ENCODE results near the gene IYD.
"Not testable (repeated sequence)": the region's sequence is repeated elsewhere in the genome, so short reads cannot be mapped to it uniquely, and the experiment has no call there.

The IYD gene

GRCh38 chr6:150435832-150436231 is 67.0 kb downstream of the IYD start:
- DNase-seq, result no peak

GRCh38 chr6:150439373-150439772 is 70.6 kb downstream of the IYD start:
- no peak for DNase-seq

- DNase-seq, result no peak
Measured at GRCh38 chr6:150443621-150444020, 74.8 kb downstream of the IYD start.

DNA sequence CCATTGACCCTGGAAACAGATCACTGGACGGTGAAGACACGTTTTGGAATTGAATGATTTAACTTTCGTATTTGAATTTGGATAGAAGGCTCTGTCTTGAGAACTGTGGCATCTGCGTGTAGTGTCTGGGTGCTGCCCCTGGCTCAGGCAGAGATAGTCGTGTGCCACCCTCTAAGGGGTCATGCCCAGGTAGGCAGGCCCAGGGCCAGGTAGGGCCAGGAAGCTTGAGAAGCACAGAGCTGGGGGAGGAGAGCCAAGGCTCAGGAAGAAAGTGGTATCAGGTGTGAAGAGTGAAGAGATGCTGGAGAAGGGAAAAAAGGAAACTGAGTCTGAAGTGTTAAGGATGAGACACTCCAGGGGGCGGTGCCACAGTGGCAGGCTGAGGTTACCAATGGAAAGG is 75.5 kb downstream of the IYD start:
- no peak for DNase-seq

- DNase-seq, result no peak
Measured at GRCh38 chr6:150445486-150445885, 76.7 kb downstream of the IYD start.

DNA sequence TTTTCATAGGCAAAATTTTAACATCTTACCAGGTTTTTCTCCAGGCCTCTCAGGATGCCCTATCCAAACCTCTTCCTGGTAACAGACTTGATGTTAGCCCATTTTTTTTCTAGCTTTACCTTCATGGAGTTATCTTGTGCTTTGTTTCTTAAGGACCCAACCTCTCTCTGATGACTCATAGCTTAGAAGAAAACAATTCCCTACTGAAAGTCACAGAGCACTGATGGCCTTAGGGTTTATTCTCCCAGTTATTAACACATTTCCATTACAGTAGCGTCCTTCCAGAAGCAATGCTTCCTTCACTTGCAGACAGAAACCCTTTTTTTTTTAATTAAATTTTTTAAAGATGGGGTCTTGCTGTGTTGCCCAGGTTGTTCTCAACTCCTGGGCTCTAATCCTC is 79.4 kb downstream of the IYD start:
- no peak for DNase-seq

GRCh38 chr6:150449055-150449454 is 80.2 kb downstream of the IYD start:
- DNase-seq, result not testable (repeated sequence)

DNA sequence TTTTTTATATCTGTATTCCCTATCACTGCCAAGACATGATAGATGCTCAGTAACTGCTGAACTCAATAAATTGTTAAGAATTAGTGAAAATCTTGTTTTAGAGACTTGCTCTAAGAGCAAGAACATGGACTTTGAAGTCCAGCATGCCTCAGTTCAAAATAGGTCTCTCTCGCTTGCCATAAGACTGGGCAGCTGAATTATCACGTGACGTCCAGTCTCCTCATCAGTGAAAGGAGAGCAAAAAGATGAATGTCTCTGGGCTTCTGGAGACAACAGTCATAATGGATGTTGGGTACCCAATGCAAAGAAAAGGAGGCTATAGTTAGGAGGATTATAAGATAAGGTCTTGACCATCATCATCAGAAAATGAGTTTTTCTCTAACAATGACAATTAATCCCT is 82.1 kb downstream of the IYD start:
- DNase-seq, result no peak

DNA sequence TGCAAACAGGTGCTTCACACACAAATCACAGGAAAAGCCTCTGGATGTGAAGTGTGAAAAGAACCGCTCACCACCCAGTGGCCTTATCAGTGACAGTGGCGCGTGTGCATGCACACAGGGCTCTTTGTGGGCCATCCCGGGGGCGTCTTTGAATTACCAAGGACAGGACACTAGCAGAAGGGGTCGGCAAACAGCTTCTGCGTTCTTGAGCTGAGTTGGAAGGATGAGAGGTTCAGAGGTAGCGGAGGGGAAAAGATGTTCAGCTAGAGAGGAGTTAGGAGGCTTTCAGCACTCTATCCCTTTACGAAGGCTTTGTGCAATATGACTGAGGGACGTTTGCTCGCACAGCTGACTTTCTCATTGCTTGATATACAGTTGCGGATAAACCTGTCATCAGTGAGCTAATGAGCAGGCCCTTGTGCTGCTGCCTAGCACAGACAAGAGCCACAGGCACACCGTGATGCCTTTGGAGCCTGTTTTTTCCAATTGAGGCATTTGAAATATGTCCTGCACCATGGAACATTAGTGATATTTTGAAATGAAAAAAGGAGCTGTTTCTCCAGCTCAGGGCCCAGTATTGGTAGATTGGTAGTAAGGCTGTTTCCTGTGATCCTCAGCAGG is 83.1 kb downstream of the IYD start:
- DNase-seq, result no peak

GRCh38 chr6:150452428-150453243 is 83.8 kb downstream of the IYD start:
- no peak for DNase-seq

- no peak for DNase-seq
Measured at GRCh38 chr6:150453357-150453756, 84.5 kb downstream of the IYD start.
